Stimulated activated CD4-positive, alpha-beta T cell treated with anti-CD3 and anti-CD28 coated beads, Interleukin-12 subunit alpha, Interleukin-12 subunit beta, amount 100 ng/mL, for 48 hours (primary cell): ENCODE data around the gene GLYR1.

Experiments used
- DNase-seq, 3 donors: peaks; one replicate each; pipeline ENCODE4 v3.0.0-alpha.2; 2020; ENCODE audit warnings: low read depth in 2 of 3, low spot score in 1 of 3

Gene GLYR1

DNA sequence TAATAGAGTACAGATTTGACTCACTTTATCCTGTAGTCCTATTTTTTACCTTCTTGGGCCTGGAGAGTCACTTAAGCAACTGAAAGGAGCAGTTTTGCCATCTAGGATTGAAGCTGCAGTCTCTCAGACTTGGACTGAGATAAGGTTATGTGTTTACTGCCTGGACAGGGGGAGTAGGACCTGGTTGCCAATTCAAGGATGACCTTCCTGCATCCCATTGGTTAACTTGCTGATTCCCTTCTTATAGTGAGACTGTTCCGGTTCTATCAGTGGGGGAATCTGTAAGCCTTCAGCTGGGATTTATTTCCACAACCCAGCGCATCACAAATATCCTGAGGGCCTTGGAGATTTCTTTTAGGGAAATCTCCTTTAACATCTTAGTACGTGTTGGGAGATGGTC is 3.1 kb upstream of the GLYR1 start:
- DNase-seq = no peak

DNA sequence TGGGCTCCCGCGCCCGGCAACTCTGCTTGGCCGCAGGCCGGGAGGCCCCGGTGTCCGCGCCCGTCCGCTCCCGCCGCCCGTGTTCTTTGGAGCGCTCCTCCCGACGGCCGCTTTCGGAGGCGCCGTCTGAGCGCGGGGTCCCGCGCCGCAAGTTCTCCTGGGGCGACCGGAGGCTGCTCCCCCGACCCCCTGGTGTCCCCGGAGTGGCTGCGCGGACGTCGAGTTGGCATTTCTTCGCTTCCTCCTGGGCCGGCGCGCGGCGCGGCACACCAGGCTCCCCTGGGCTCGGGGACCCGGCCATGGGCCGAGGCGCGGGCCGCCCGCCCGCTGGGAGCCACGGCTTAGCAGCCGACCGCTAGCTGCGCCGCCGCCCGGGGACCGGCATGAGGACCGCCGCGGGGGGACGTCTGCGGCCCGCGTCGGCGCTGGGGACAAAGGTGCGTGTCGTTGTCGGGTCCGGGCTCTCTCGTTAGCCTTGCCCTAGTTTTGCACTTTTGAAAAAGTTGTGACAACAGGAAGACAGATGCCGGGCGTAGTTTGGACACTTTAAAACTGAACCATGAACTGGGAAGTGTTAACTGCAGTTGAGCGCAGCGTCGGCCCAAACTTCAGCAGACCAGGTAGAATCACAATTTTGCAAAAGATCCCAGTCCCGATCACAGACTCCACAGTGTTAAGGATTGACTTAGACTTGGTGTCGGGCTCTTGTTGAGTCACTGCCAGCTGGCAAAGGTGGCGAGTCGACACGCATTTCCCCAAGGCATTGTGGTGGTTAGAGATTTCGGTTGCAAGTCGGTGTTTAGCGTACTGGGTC is 893 bp upstream of the GLYR1 start:
- peak in 2 of 3 donors; percentile 6 to 20 for DNase-seq

DNA sequence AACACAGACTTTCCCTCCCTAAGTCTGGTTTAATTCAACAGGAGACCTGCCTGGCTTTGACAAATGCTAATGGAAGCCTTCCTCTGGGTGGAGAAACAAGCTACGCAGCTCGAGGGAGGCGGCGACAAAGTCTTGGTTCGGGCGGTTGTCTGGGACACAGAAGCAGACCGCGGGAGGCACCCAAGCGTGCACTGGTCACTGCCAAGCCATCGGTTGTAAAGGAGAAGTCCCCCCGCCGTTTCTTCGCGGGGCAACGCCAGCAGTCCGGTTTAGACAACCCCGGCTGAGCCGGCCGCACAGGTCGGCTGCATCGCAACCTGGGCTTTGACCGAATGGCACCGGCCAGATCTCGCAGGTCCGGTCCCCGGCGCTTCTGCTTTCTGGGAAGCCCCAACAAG is 586 bp downstream of the GLYR1 start:
- peak in 1 of 3 donors; percentile 3 for DNase-seq

DNA sequence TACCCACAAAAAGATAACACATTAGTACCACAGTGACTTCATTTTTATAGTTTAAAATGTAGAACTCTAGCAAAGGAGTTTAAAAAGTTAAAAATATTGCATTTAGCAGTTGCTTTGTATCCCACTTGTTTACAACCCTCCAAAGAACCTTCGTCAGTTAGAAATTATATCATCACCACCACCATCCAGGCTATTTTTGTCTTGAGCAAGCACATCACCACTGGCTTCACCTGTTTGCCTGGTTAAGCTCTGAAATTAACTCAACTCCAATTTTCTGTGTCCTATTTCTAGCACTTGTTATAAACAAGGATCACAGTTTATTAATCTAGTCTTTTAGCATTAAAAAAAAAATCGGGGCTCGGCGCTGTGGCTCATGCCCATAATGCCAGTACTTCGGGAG is 6.1 kb downstream of the GLYR1 start:
- DNase-seq = no peak

DNA sequence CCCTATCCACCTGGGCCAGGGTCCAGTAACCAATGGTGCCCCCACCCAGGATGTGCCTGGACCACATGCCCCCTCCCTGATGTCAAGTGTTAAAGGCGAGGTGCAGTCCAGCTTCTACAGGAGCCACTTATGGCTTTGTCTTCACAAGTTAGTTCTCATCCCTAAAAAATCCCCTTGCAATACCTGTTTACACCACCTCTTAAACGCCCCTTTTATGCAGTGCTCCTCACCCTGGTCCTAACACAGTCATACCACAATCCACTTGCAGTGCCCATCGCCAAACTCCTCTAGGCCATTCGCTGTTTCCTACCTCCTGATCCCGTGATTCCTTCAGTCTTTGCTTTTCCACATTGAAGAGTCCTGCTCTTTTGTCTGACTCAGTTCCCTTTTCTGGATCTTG is 7.1 kb downstream of the GLYR1 start:
- DNase-seq = no peak

DNA sequence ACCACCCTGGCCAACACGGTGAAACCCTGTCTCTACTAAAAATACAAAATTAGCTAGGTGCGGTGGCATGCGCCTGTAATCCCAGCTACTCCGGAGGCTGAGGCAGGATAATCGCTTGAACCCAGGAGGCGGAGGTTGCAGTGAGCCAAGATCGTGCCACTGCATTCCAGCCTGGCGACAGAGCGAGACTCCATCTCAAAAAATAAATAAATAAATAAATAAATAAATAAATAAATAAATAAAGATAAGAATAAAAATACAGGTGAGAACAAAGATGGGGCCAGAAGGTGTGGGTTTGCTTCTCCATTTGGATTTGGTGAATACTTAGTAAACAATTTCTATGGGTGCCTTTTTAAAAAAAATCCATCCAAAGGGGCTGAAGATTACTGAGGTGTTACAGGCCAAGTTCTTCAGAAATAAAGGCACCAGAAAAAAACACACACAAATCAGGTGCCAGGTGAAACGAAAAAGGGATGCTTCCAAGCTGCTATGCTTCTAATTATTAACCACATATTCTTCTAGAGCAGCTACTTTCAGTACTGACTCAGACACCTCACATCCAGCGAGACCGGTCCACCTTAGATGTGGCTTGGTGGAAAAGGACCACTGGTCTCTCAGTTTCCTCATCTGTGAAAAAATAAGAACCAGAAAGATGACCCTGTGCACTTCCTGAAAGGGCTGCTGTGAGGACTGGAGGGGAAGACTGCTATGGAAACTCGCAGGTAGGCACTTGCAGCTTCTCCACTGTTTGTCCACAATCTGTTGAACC is 9.2 kb downstream of the GLYR1 start:
- no peak for DNase-seq

DNA sequence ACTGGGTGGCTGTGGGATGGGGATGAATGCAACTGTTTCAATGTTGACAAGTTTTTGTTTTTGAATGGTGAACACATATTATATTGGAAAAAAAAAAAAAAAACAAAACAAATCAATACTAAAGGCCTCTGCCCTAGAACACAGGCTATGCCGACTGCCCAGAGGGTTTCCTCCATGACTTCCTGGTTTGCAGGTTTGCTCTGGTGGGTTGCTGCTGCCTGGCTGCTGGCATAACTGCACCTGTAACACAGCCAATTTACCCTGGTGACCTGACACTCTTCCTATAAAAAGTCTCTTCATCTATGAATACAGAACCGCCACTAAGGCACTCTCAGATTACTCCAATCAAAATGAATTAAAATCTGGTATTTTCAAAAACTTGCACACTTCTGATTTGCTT is 10.4 kb downstream of the GLYR1 start:
- no peak for DNase-seq

DNA sequence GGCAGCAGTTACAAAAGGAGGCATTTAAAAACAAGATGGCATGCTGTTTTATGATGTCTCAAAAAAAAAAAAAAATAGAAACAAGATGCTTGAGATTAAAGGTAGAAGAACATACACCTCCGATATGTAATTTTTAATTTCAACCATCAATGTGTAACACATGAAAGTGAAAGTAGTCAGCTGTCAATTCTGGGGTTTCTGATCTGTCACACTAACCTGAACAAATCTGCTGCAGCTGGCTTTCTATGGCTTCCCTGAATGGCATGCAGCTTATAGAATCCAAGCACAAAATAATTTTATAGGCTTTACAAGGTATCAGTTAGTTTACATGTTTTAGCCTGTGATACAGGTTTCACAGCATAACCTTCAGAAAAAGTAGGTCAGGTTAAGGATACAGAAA is 13.5 kb downstream of the GLYR1 start:
- no peak for DNase-seq

DNA sequence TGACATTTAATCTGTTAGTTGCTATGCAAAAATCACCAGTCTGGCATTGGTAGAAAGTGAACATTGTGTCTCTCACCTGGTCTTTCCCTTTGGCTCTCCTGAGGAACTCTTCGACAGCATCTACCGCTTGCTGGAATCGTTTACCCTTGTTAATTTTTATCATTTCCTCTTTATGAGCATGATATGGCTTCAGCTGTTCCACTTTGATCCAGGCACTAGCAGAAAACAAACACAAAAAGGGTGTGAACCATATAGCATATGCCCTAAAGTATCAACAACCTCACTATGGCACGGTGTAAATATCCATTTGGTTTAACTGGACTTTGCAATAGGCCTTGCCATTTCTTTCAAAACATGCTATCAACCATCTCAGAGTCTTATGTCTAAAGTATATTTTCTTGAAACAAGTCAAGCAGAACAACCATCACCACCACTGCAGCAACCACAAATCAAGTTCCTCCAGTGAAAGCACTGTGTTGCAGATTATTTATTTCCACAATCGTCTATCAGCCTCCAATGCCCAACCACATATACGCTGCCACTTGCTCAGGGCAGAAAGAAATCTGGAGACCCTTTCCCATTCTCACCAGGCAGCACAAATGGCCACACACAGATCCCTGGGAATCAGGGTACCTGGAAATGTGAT is 14.3 kb downstream of the GLYR1 start:
- no peak for DNase-seq

DNA sequence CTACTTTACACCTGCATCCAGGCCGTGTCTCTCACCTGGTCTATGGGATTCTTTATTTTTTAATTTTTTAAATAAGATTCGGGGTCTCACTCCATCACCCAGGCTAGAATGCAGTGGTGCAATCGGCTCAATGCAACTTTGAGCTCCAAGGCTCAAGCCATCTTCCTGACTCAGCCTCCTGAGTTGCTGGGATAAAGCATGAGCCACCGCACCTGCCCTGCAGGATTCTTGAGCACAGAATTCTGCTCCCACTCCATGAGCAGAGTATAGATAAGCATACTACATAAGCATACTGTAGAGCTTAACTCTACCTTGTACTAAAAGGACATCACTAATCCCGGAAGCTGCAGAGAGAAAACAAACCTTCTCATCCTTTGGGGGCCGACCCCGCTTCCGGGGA is 15.5 kb downstream of the GLYR1 start:
- no peak for DNase-seq

DNA sequence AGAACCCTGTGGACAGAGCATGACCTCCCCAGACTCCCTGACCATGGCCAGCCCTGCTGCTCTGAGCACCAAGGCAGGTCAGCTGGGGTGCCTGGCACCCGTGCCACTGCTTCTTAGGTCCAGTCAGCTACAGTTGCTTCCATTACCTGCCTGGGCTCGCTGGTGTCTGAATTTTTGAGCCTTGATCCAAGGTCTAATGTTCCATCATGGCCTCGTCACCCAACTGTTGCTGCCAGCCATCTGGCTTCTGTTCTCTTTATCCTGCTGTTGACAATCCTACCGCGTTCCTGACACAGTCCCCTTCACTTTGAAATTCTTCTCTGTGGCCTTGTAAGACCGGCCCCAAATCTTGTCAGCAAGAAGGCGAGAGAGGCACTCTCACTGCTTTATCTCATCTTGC is 16.7 kb downstream of the GLYR1 start:
- DNase-seq = no peak

DNA sequence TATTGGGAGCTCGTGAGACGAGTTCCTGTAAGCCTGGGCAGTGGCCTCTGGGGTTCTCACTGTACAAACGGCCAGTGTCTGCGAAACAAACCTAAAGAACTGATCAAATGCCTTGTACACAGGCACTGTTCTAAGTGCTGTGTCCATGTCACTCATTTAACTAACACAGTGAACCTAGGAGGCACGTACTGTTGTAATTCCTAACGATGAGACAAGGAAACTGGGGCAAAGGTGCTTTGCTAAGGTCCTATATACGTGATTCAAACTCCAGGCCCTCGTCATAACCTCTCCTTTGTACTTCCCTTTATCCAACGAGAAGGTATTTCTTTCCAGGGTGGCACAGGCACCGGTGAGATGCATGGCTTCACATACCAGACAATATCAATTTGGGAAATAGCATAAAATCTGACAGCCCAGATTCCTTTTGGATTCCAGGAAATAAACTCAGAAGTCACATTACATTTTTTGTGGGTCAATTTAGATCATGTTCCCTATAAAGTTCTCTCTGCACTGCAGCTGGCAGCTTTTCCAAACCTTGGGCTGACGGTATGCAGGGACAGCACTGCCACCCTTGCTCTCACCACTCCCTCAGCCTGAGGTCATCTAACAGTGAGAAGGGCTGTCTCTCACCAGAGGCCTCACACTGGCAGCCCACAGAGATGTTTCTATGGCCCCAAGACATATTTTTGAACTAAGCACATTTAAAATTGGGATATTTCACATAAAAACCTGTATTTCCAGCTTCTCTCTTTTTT is 18.3 kb downstream of the GLYR1 start:
- DNase-seq = no peak

DNA sequence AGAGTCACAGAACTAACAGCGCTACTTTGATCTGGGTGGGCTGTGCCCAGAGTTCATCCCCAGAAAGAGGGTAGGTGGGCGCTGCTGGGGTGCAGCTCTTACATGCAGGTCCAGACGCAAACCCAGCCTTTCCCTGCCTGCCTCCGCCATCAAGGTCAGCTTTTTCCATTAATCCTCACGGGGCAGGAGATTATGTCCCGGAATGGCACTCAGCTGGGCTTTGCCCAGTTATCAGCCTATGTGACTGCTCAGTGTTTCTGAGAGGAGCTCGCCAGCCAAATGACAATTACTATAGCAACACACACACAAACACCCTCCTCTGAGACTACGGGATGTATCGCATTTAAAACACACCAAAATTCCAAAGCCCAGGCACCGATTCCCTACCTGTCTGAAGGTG is 20.1 kb downstream of the GLYR1 start:
- DNase-seq = no peak

DNA sequence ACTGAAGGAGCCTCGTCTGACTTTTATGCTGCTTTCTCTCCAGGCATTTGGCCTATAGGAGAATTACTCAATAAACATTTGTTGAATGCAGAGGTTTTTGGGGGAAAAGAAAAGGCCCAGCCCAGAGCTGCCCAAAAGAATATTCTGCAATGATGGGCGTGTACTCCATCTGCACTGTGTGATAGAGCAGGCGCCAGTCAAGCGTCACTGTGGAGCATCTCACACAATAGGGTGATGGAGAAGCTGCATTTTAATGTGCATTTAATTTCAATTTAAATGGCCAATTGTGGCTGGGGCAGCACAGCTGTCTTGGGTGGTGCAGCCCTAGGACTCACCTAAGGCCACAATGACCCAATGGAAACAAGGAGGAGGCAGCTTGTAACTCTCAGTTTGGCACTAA is 20.6 kb downstream of the GLYR1 start:
- DNase-seq = no peak

DNA sequence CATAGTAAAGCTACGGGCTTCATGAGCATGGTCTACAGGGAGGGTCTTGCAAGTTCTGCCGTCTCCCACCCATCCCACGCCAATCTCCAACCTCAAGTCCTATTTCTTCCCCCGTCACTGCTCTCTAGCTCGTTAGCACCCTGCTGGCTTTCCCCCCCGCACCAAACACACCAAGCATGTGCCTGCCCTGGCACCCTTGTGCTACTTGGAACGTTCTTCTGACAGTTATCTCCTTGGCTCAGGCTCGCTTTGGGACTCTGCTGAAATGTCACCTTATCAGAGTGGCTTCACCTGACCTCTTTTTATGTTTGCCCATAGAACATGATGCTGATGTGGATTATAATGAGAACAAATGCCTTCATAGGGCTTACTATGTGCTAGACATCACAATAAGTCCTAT is 21.9 kb downstream of the GLYR1 start:
- no peak for DNase-seq

DNA sequence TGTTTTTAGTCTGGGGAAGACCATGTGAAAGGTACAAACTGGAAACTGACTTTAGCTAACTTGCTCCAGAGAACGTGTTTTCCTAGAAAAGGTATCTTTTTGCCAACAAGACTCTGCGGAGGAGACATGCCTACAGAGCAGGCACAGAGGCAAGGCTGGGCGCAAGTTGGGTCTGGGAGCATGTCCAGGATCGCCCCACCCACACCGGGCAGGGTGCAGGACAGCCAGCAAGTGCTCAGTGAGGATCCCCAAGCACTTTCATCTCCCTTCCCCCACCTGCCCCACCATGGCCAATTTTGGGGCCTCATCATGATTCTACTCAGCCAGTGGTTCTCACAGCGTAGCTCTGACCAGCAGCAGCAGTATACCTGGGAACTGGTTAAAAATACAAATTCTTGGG is 26.4 kb downstream of the GLYR1 start:
- DNase-seq = no peak

DNA sequence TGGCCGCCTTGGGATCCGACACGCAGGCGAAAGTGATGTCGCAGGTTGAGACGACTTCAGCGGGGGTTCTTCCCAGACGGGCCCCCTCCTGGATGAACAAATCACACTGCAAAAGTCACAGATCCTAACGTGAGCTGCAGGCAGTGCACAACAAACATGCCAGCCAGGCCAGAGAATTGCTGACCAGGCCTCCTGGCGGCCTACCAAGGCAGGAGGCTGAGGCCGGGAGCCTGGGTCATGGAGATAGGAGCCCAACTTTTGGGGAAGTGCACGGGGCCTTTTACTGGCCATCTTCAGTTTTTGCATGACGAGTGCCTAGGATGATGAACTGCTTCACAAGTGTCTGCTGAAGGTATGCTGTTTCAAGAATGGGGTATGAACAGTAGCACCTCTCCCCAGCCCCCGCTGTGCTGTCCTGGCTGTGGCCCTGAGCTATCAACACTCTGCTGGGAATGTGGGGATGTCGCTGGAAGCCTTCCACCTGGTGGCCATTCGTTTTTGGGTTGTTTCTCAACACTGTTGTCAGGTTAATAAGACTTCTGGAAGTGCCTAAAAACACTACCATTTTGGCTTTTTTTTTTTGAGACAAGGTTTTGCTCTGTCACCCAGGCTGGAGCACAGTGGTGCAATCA is 32.4 kb downstream of the GLYR1 start:
- no peak for DNase-seq

DNA sequence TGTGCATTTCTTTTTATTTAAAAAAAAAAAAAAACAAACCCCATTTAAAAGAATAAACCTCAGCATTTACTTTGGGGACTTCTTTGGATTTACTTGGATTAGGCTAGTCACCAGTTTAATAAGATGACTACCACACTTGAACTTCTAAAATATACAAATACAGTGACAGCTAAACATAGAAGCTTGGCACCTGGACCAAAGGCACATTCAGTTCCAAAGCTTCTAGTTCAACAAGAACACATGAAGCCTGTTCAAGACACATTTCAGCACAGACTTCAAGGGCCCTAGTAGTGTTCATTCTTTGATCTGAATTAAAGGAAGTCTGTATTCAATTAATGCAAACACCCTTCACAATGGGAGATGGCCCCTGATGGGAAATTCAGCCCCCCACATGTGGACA is 33.0 kb downstream of the GLYR1 start:
- DNase-seq = no peak

DNA sequence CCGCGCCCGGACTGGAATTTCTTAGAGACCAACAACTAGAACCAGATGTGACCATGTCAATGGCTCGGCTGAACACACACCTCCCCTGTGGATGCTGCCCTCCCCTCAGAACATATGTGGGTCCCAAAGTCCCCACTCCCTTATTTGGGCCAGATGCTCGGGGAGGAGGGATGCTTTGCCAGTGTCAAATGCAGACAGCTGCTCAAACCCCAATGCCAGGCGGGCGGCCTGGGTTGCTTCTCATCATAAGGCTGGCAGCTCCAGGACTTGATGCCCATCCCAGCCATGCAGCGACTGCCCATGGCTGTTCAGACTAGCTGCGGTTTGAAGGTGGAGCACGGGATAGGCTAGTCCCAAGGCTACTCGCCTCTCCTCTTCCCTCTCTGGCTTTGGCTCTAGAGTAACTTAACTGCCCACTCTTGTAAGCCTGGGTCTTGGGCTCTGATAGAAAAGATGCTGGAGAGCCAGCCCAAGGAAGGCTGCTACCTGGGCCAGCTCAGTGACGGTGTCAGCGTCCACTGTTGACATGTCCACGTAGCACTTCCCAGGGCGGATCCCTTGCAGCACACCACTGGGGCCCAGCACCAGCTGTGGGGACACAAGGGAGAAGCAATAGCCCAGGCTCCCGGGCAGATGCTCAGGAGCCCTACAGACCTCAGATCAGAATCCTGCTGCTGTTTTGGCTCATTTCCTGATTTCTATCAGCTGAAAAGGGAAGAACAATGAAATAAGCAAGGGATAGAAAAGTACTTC is 33.7 kb downstream of the GLYR1 start:
- DNase-seq = no peak

DNA sequence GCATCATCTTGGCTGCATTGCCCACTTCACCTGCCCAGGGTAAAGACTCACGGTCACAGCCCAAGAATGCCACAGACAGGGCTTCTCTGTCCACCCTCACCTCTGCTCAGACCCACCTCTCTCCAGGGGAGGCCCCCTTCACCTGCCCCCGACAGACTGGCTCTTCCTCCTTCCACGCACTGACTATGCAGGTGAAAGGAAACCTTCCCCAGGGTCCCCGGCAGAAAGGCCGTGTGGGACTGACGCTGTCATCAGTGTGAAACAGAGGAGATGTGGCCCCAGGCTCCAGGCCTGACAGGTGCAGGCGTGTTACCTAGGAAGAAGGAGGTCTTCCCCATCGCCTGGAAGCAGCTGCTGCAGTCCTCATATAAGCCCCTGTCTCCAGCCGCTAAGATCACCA is 35.3 kb downstream of the GLYR1 start:
- no peak for DNase-seq
